Fibroblast of lung (primary cell): ENCODE data around the gene OCA2.

Experiments used
- EZH2 ChIP-seq: IDR thresholded peaks from 2 replicates; pipeline ENCODE4 v1.5.1; 2012; ENCODE audit warnings: low read length, control low read depth, mild to moderate bottlenecking; ENCODE audit errors: missing control alignments
- TF ChIP-seq, protein P1 (sequence below), 2 donors: IDR thresholded peaks in 1 of 2; conservative IDR thresholded peaks in 1 of 2; 1 replicate in 1 of 2; 2 replicates in 1 of 2; pipeline ENCODE4 v1.5.1; 2011 to 2012; ENCODE audit warnings: low read length in 2 of 2, control low read depth in 1 of 2, inconsistent platforms in 1 of 2, low read depth in 1 of 2, mild to moderate bottlenecking in 1 of 2

DNA sequence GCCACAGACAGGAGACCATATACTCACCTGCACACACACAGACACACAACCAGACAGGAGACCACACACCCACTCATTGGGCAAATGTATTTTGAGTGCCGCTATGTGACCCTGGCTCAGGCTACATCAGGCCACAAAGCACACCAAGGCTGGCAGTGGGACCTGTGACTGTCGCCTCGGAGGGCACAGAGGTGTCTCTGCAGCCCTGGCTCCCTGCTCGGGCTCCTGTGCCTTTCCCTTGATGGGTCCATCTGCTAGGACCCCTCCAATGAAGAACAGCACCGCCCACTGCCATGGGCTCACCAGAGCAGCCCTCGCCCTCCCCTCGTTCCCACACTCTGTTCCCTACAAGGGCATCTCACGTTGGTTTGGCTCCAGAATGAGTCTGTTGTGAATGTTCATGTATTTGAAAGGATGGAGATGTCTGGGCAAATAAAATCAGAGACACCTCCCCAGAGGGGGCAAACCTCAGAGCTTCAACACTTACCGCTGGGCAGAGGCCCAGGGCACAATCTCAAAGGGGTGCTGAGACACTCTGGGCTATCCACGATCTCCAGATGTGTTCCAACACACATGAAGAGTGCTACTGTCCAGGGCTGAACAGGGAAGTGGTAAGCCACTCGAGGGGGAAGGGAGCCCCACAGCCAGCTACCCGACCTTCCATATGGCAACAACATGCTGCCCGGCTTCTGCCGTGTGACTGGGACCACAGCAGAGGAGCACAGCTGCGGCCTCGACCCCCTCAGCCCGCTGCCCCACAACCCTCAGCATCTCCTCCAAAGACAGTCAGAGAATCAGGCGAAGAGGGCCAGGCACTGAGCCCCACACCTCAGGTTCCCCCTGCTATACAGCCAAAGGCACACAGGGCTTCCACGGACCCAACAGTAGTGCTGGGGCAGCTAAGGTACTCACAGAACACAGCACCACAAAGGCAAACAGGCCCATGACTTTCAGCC, 74.9 kb downstream of the OCA2 start:
- TF ChIP-seq, protein P1, sequence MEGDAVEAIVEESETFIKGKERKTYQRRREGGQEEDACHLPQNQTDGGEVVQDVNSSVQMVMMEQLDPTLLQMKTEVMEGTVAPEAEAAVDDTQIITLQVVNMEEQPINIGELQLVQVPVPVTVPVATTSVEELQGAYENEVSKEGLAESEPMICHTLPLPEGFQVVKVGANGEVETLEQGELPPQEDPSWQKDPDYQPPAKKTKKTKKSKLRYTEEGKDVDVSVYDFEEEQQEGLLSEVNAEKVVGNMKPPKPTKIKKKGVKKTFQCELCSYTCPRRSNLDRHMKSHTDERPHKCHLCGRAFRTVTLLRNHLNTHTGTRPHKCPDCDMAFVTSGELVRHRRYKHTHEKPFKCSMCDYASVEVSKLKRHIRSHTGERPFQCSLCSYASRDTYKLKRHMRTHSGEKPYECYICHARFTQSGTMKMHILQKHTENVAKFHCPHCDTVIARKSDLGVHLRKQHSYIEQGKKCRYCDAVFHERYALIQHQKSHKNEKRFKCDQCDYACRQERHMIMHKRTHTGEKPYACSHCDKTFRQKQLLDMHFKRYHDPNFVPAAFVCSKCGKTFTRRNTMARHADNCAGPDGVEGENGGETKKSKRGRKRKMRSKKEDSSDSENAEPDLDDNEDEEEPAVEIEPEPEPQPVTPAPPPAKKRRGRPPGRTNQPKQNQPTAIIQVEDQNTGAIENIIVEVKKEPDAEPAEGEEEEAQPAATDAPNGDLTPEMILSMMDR (conservative IDR thresholded peaks at IDR 0.05 in 1 of 2, IDR thresholded peaks at IDR 0.05 in 1 of 2; ENCODE audit: low read depth in 1 of 2, low read length in 2 of 2) = no peak
- TF ChIP-seq EZH2 = no peak
